HepG2 (cell line): Measurements from ENCODE around the gene BBOF1. TPM values are rescaled to one million over a fixed set of nuclear protein-coding genes. Genes with fewer than 3 reads are reported as not detected.

Source experiments
- ARNT2 ChIP-seq: sonication (generic); formaldehyde crosslinking; IDR thresholded peaks from 2 replicates; pipeline ENCODE4 v1.8.0; 2022; ENCODE audit warnings: mild to moderate bottlenecking, low read depth, missing genetic modification reagents, moderate library complexity
- DPF2 ChIP-seq: sonication (generic); formaldehyde crosslinking; IDR thresholded peaks from 2 replicates; pipeline ENCODE4 v1.4.0; 2020; ENCODE audit warnings: mild to moderate bottlenecking, low read depth, missing genetic modification reagents, borderline replicate concordance
- ELF4 ChIP-seq: sonication (generic); formaldehyde crosslinking; IDR thresholded peaks from 2 replicates; pipeline ENCODE4 v1.5.0; 2020; ENCODE audit warnings: missing genetic modification reagents, mild to moderate bottlenecking, moderate library complexity, borderline replicate concordance
- GPN1 ChIP-seq: sonication (generic); formaldehyde crosslinking; IDR thresholded peaks from 2 replicates; pipeline ENCODE4 v1.5.1; 2020; ENCODE audit warnings: missing genetic modification reagents, borderline replicate concordance
- NFE2L2 ChIP-seq: fragments of 150-350 bp; IDR thresholded peaks from 2 replicates; pipeline ENCODE4 v1.6.1; 2014; ENCODE audit warnings: low read length
- PPARG ChIP-seq: conservative IDR thresholded peaks from 2 replicates; pipeline ENCODE4 v1.6.1; 2016; ENCODE audit warnings: missing biosample characterization, missing genetic modification reagents
- U2AF1 ChIP-seq: fragments of 200-400 bp; formaldehyde crosslinking; optimal IDR thresholded peaks from 2 replicates; pipeline ENCODE3; 2017; ENCODE audit warnings: mild to moderate bottlenecking, low read depth, low read length
- XRCC5 ChIP-seq: fragments of 200-400 bp; formaldehyde crosslinking; optimal IDR thresholded peaks from 2 replicates; pipeline ENCODE3; 2017; ENCODE audit warnings: mild to moderate bottlenecking, low read length
- ZBTB40 ChIP-seq, 2 experiments: fragments of 450-650 bp in 1 of 2; sonication (generic) in 1 of 2; formaldehyde crosslinking in 1 of 2; IDR thresholded peaks; 2 replicates each; pipeline versions ENCODE4 v1.6.1 to v1.8.0; 2016 to 2022; ENCODE audit warnings: antibody characterized with exemption in 1 of 2, mild to moderate bottlenecking in 1 of 2, missing genetic modification reagents in 1 of 2
- ZNF232 ChIP-seq: sonication (generic); formaldehyde crosslinking; IDR thresholded peaks from 2 replicates; pipeline ENCODE4 v1.4.0; 2020; ENCODE audit warnings: missing genetic modification reagents, borderline replicate concordance
- ZNF235 ChIP-seq: sonication (generic); formaldehyde crosslinking; IDR thresholded peaks from 2 replicates; pipeline ENCODE4 v1.8.1; 2023; ENCODE audit warnings: mild to moderate bottlenecking, missing genetic modification reagents, borderline replicate concordance
- ZNF816 ChIP-seq: sonication (generic); formaldehyde crosslinking; IDR thresholded peaks from 2 replicates; pipeline ENCODE4 v1.8.0; 2022; ENCODE audit warnings: missing genetic modification reagents, mild to moderate bottlenecking, borderline replicate concordance
- ZSCAN31 ChIP-seq: sonication (generic); formaldehyde crosslinking; IDR thresholded peaks from 2 replicates; pipeline ENCODE4 v1.5.0; 2020; ENCODE audit warnings: low read depth, mild to moderate bottlenecking, missing genetic modification reagents
- polyA plus RNA-seq, 8 experiments: library from polyadenylated mRNA; depleted of rRNA in 3 of 8; stranded (reverse) in 7 of 8; unstranded in 1 of 8; fragments of >200 nt; fragmentation: Illumina TruSeq in 4 of 8; extraction: Trizol in 4 of 8; gene quantifications; 2 replicates each; pipeline versions ENCODE4 v1.2.1 to v1.2.3, GENCODE V29; 2011 to 2016; ENCODE audit warnings: low read depth in 4 of 8, missing spikeins in 1 of 8, mixed read lengths in 1 of 8; ENCODE audit not compliant: insufficient read depth in 1 of 8
- total RNA-seq, 5 experiments: library from RNA; depleted of rRNA; stranded (reverse); fragments of >200 nt; fragmentation: Illumina TruSeq; extraction: Trizol; gene quantifications; 2 replicates each; pipeline ENCODE4 v1.2.3, GENCODE V29; 2016; ENCODE audit warnings: low read depth in 1 of 5
- TF ChIP-seq, protein P1 (sequence below): IDR thresholded peaks from 2 replicates; pipeline ENCODE4 v1.4.0; 2020; ENCODE audit warnings: mild to moderate bottlenecking, missing genetic modification reagents
- TF ChIP-seq, protein P2 (sequence below): sonication (generic); formaldehyde crosslinking; IDR thresholded peaks from 2 replicates; pipeline ENCODE4 v1.4.0; 2020; ENCODE audit warnings: mild to moderate bottlenecking, missing genetic modification reagents

BBOF1 gene
- total and polyA plus RNA-seq, 2 of the 13 experiments (the other 11 are each of a cell fraction or from before 2014, with no cell fraction given) = 1.6 to 2.3 TPM

- 0 out of 2 replicates have a peak, but pooled peaks have one; percentile 18 for TF ChIP-seq GPN1 (CRISPR knock-in tag)
- TF ChIP-seq, protein P1, sequence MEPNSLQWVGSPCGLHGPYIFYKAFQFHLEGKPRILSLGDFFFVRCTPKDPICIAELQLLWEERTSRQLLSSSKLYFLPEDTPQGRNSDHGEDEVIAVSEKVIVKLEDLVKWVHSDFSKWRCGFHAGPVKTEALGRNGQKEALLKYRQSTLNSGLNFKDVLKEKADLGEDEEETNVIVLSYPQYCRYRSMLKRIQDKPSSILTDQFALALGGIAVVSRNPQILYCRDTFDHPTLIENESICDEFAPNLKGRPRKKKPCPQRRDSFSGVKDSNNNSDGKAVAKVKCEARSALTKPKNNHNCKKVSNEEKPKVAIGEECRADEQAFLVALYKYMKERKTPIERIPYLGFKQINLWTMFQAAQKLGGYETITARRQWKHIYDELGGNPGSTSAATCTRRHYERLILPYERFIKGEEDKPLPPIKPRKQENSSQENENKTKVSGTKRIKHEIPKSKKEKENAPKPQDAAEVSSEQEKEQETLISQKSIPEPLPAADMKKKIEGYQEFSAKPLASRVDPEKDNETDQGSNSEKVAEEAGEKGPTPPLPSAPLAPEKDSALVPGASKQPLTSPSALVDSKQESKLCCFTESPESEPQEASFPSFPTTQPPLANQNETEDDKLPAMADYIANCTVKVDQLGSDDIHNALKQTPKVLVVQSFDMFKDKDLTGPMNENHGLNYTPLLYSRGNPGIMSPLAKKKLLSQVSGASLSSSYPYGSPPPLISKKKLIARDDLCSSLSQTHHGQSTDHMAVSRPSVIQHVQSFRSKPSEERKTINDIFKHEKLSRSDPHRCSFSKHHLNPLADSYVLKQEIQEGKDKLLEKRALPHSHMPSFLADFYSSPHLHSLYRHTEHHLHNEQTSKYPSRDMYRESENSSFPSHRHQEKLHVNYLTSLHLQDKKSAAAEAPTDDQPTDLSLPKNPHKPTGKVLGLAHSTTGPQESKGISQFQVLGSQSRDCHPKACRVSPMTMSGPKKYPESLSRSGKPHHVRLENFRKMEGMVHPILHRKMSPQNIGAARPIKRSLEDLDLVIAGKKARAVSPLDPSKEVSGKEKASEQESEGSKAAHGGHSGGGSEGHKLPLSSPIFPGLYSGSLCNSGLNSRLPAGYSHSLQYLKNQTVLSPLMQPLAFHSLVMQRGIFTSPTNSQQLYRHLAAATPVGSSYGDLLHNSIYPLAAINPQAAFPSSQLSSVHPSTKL (CRISPR knock-in tag) = no peak
- peak; percentile 78; the same call in 1 of the 2 replicates for TF ChIP-seq ZNF235 (CRISPR knock-in tag)
- no peak for TF ChIP-seq DPF2 (CRISPR knock-in tag)
- 0 out of 2 replicates have a peak, but pooled peaks have one; percentile 37 for TF ChIP-seq ELF4 (CRISPR knock-in tag)
- TF ChIP-seq ZNF816 (CRISPR knock-in tag) = 0 out of 2 replicates have a peak, but pooled peaks have one; percentile 22
- TF ChIP-seq ZNF232 (CRISPR knock-in tag) = 0 out of 2 replicates have a peak, but pooled peaks have one; percentile 42
- TF ChIP-seq, protein P2, sequence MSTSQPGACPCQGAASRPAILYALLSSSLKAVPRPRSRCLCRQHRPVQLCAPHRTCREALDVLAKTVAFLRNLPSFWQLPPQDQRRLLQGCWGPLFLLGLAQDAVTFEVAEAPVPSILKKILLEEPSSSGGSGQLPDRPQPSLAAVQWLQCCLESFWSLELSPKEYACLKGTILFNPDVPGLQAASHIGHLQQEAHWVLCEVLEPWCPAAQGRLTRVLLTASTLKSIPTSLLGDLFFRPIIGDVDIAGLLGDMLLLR (CRISPR knock-in tag) = 0 out of 2 replicates have a peak, but pooled peaks have one; percentile 49
- peak; percentile 26 for TF ChIP-seq XRCC5
- TF ChIP-seq NFE2L2 = no peak
- no peak for TF ChIP-seq ZBTB40 (IDR thresholded peaks at IDR 0.05)
- 0 out of 2 replicates have a peak, but pooled peaks have one; percentile 46 for TF ChIP-seq ZBTB40 (CRISPR knock-in tag; IDR thresholded peaks at IDR 0.05)
- TF ChIP-seq ZSCAN31 (CRISPR knock-in tag) = 0 out of 2 replicates have a peak, but pooled peaks have one; percentile 26
- TF ChIP-seq PPARG (CRISPR knock-in tag) = no peak
- TF ChIP-seq ARNT2 = no peak
- TF ChIP-seq U2AF1 = peak; percentile 13
These were observed 64.7 kb downstream of the BBOF1 start (continued) for GRCh38 chr14:74083784-74084276.
